ENCODE results near the gene BDKRB1.

The BDKRB1 gene

GRCh38 chr14:96304956-96305355 lies 48.9 kb downstream of the BDKRB1 start:
- Histone ChIP-seq H3F3A (ENCODE audit: insufficient read depth) (no peaks in the 10 kb centered on the region), H4K20me1 (ENCODE audit: low read depth, low read length) (no peaks in the 10 kb centered on the region), H3K9me3 (ENCODE audit: insufficient read depth, low read length) (no peaks in the 10 kb centered on the region), H3K36me3 (ENCODE audit: low read length) (no peaks in the 10 kb centered on the region), H3K79me2 (ENCODE audit: insufficient read depth, low read length) (no peaks in the 10 kb centered on the region), H3K9ac (ENCODE audit: low read length) (no peak overlapping the region), H2AFZ (ENCODE audit: low read depth, low read length, severe bottlenecking) (no peak overlapping the region), H3K4me2 (ENCODE audit: low read depth, low read length, poor library complexity, severe bottlenecking) (no peak overlapping the region), H3K27me3 (ENCODE audit: low read length) (no peaks in the 10 kb centered on the region), H3K4me3 (ENCODE audit: insufficient read depth, low read length, poor library complexity, severe bottlenecking) (no peak overlapping the region), H3K9me2 (replicated peaks; ENCODE audit: insufficient read depth, low read length) (no peaks in the 10 kb centered on the region), H3K27ac (ENCODE audit: low read depth, low read length) (no peak overlapping the region)
- TF ChIP-seq CTCF (IDR thresholded peaks at IDR 0.05; ENCODE audit: insufficient read depth, low read length, poor library complexity, severe bottlenecking) = no peak
- no peak for TF ChIP-seq EZH2phosphoT487 (conservative IDR thresholded peaks at IDR 0.05; ENCODE audit: low read length)

- H3K79me2 ChIP-seq (ENCODE audit: insufficient read depth, low read length) = no peaks in the 10 kb centered on the region
- H3K27me3 ChIP-seq (ENCODE audit: low read length) = no peaks in the 10 kb centered on the region
- no peaks in the 10 kb centered on the region for H3F3A ChIP-seq (ENCODE audit: insufficient read depth)
- H3K9me3 ChIP-seq (ENCODE audit: insufficient read depth, low read length) = no peaks in the 10 kb centered on the region
- 0 out of 2 replicates have a peak, but pooled peaks cover 3% of the 10 kb centered on the region for H3K36me3 ChIP-seq (ENCODE audit: low read length)
- no peaks in the 10 kb centered on the region for H3K9me2 ChIP-seq (replicated peaks; ENCODE audit: insufficient read depth, low read length)
- H3K4me2 ChIP-seq (ENCODE audit: low read depth, low read length, poor library complexity, severe bottlenecking) = no peak overlapping the region
- no peaks in the 10 kb centered on the region for H4K20me1 ChIP-seq (ENCODE audit: low read depth, low read length)
- H3K27ac ChIP-seq (ENCODE audit: low read depth, low read length) = no peak overlapping the region
- no peak overlapping the region for H3K4me3 ChIP-seq (ENCODE audit: insufficient read depth, low read length, poor library complexity, severe bottlenecking)
- TF ChIP-seq CTCF (IDR thresholded peaks at IDR 0.05; ENCODE audit: insufficient read depth, low read length, poor library complexity, severe bottlenecking) (no peak), EZH2phosphoT487 (conservative IDR thresholded peaks at IDR 0.05; ENCODE audit: low read length) (no peak)
- no peak overlapping the region for H2AFZ ChIP-seq (ENCODE audit: low read depth, low read length, severe bottlenecking)
- H3K9ac ChIP-seq (ENCODE audit: low read length) = no peak overlapping the region
Measured at GRCh38 chr14:96307434-96307833, 51.4 kb downstream of the BDKRB1 start.

GRCh38 chr14:96309133-96309895 lies 53.3 kb downstream of the BDKRB1 start:
- Histone ChIP-seq H3K4me3 (ENCODE audit: insufficient read depth, low read length, poor library complexity, severe bottlenecking) (no peak overlapping the region), H3F3A (ENCODE audit: insufficient read depth) (no peaks in the 10 kb centered on the region), H2AFZ (ENCODE audit: low read depth, low read length, severe bottlenecking) (no peak overlapping the region), H3K27me3 (ENCODE audit: low read length) (no peaks in the 10 kb centered on the region), H3K9me3 (ENCODE audit: insufficient read depth, low read length) (no peaks in the 10 kb centered on the region), H3K9ac (ENCODE audit: low read length) (no peak overlapping the region), H4K20me1 (ENCODE audit: low read depth, low read length) (no peaks in the 10 kb centered on the region), H3K9me2 (replicated peaks; ENCODE audit: insufficient read depth, low read length) (no peaks in the 10 kb centered on the region), H3K79me2 (ENCODE audit: insufficient read depth, low read length) (no peaks in the 10 kb centered on the region), H3K36me3 (ENCODE audit: low read length) (0 out of 2 replicates have a peak, but pooled peaks cover 5% of the 10 kb centered on the region), H3K27ac (ENCODE audit: low read depth, low read length) (no peak overlapping the region), H3K4me2 (ENCODE audit: low read depth, low read length, poor library complexity, severe bottlenecking) (no peak overlapping the region)
- TF ChIP-seq CTCF (IDR thresholded peaks at IDR 0.05; ENCODE audit: insufficient read depth, low read length, poor library complexity, severe bottlenecking) (no peak), EZH2phosphoT487 (conservative IDR thresholded peaks at IDR 0.05; ENCODE audit: low read length) (no peak)
